ENCODE measurements around the gene OVCA2. TPM values are rescaled to one million over a fixed set of nuclear protein-coding genes. Genes with fewer than 3 reads are reported as not detected.
A peak's percentile ranks its signal among the peaks of the same experiment; 100 is the strongest.

OVCA2 gene
- total RNA-seq, 4 donors from 2014 or later: 32.4 to 49.0 (median 37.8) TPM

DNA sequence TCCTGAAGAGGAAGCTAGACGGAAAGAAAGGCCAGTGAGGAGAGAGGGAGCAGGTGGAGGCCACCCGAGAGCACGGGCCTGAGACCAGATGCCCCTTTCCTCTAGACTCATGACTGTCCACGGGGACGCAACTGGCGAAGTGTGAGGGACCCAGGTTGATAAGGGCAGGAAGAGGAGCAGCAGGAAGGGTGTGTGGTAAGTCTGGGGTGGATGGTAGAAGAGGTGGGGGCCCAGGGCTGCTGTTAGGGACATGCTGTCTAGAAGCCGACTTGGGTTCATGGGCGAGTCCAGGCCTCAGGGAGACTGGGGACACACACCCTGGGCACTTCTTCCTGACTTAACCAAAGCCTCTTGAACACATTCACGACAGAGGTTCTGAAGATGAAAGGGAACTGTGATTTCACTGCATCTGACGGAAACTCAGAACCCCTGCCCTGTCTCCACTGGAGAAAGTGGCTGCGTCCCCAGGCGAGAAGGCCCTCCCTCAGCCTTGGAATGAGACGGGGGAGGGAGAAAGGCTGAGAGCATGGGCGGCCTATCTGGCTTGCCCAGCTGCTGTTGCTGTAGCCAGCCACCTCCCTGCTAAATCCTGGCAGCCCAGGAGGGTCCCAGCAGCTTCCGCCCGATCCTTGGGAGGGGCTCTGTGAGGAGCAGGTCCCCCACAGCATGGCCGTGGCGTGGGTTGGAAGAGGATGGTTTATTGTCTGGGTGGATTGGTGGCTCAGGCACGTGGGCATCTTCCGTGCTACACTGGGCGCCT lies 19.0 kb downstream of the OVCA2 start:
- no peaks in the 10 kb centered on the region for H3K9me3 ChIP-seq
- peaks cover 0 to 10% of the 10 kb centered on the region in 2 donors for H3K27me3 ChIP-seq
- peak in 2 of 3 donors; percentile 50 to 72 for DNase-seq
- no peak for TF ChIP-seq POLR2A (IDR thresholded peaks at IDR 0.05)
- TF ChIP-seq, protein P1, sequence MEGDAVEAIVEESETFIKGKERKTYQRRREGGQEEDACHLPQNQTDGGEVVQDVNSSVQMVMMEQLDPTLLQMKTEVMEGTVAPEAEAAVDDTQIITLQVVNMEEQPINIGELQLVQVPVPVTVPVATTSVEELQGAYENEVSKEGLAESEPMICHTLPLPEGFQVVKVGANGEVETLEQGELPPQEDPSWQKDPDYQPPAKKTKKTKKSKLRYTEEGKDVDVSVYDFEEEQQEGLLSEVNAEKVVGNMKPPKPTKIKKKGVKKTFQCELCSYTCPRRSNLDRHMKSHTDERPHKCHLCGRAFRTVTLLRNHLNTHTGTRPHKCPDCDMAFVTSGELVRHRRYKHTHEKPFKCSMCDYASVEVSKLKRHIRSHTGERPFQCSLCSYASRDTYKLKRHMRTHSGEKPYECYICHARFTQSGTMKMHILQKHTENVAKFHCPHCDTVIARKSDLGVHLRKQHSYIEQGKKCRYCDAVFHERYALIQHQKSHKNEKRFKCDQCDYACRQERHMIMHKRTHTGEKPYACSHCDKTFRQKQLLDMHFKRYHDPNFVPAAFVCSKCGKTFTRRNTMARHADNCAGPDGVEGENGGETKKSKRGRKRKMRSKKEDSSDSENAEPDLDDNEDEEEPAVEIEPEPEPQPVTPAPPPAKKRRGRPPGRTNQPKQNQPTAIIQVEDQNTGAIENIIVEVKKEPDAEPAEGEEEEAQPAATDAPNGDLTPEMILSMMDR (IDR thresholded peaks at IDR 0.05): no peak
- H3K36me3 ChIP-seq: peaks cover 0 to 12% (median 0%) of the 10 kb centered on the region in 3 donors
- H3K27ac ChIP-seq: peak overlapping the region; percentile 88 to 96 (median 94)
- peak overlapping the region in 1 of 4 donors; percentile 1 for H3K4me3 ChIP-seq
- peaks cover 4 to 93% (median 54%) of the 10 kb centered on the region in 4 donors for H3K4me1 ChIP-seq

DNA sequence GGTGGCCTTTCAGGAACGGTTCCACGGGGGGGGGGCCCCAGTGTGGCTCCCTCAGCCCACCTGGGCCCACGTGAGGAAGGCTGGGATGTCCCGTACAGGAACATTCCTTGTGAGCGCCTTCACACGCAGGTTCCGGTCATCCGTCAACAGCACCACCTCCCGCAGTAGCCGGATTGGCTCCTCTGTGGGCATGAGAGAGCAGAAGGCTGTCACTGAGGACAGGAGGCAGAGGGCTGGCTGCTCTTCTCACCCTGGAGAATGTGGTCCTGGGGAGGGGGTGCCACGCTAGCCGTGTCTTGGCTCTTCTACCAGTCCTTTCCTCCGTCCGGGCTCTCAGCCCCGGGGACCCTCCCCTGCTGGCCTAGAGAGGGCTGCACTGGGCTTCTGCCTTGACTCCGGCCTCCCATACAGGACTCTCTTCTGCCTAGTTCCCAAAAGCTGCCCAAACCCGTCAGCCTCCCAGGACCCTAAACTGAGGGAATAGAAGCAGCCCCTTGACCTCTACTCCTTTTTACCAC lies 19.7 kb downstream of the OVCA2 start:
- no peak for TF ChIP-seq POLR2A (IDR thresholded peaks at IDR 0.05)
- TF ChIP-seq, protein P1 (IDR thresholded peaks at IDR 0.05): no peak
- H3K9me3 ChIP-seq: no peaks in the 10 kb centered on the region
- H3K27ac ChIP-seq: peak overlapping the region; percentile 88 to 96 (median 94)
- DNase-seq: no peak
- H3K4me3 ChIP-seq: no peak overlapping the region
- peaks cover 4 to 99% (median 50%) of the 10 kb centered on the region in 4 donors for H3K4me1 ChIP-seq
- peaks cover 0 to 10% of the 10 kb centered on the region in 2 donors for H3K27me3 ChIP-seq
- peaks cover 0 to 12% (median 0%) of the 10 kb centered on the region in 3 donors for H3K36me3 ChIP-seq

DNA sequence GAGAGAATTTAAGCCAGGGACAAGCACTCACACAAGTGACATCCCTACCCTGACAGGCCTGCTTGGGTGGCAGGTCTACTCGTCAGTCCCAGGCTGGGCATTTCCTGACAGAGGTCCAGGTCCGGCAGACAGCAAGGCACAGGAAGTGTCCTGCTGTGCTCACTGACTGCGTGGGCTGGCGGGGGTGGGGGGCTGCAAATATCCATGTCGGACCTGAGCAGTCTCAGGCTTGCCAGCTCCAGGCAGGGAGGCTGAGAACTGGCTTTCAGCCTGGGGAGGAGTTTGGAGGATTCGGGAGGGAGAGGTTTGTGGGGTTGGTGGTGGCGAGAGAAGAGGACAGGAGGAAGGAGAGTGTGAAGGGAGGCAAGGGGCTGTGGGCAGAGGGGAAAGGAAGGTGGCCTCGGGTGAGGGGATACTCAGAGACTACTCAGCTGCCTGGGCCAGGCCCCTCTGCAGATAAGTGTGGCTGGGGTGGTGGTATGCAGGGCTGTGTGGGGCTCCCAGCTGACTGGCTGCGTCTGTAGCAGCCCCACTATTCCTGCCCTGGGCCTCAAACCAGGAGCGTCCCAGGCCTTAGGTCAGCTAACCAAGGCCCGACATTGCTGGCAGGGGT lies 20.9 kb downstream of the OVCA2 start:
- Histone ChIP-seq H3K36me3 (peaks cover 0 to 12% (median 0%) of the 10 kb centered on the region in 3 donors), H3K27me3 (peaks cover 0 to 5% of the 10 kb centered on the region in 2 donors), H3K4me3 (no peak overlapping the region), H3K9me3 (no peaks in the 10 kb centered on the region), H3K27ac (peak overlapping the region; percentile 88 to 96 (median 94)), H3K4me1 (peaks cover 4 to 99% (median 43%) of the 10 kb centered on the region in 4 donors)
- DNase-seq: no peak
- TF ChIP-seq, protein P1 (IDR thresholded peaks at IDR 0.05): no peak
- no peak for TF ChIP-seq POLR2A (IDR thresholded peaks at IDR 0.05)

- peak overlapping the region; percentile 88 to 96 (median 94) for H3K27ac ChIP-seq
- H3K9me3 ChIP-seq: no peaks in the 10 kb centered on the region
- no peak for TF ChIP-seq POLR2A (IDR thresholded peaks at IDR 0.05)
- TF ChIP-seq, protein P1 (IDR thresholded peaks at IDR 0.05): no peak
- H3K4me1 ChIP-seq: peaks cover 6 to 99% (median 39%) of the 10 kb centered on the region in 4 donors
- no peak overlapping the region for H3K4me3 ChIP-seq
- DNase-seq: peak in 2 of 3 donors; percentile 31 to 69
- peaks cover 0 to 12% (median 0%) of the 10 kb centered on the region in 3 donors for H3K36me3 ChIP-seq
- H3K27me3 ChIP-seq: no peaks in the 10 kb centered on the region
These were observed 21.7 kb downstream of the OVCA2 start for GRCh38 chr17:2063261-2064146.

DNA sequence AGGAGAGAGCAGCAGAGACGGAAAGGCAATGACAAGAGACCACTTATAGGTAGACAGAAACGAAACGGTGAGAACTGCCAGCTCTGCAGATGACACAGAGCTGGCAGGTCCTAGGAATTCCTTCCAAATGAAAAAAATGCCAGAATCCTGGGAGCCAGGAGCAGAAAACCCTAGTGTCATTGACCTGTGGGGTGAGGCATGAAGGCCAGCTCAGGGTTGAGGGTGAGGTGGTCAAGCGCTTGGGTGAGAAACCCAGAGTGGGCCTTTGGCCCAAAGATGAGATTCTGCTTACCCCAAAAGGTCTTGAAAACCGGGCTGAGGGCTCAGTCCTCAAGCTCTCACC lies 22.3 kb downstream of the OVCA2 start:
- peaks cover 3 to 99% (median 36%) of the 10 kb centered on the region in 4 donors for H3K4me1 ChIP-seq

More for the DNA sequence above, 22.3 kb downstream of the OVCA2 start:
- H3K36me3 ChIP-seq: peaks cover 0 to 12% (median 0%) of the 10 kb centered on the region in 3 donors
- H3K4me3 ChIP-seq: no peak overlapping the region
- H3K9me3 ChIP-seq: no peaks in the 10 kb centered on the region
- no peak for TF ChIP-seq POLR2A (IDR thresholded peaks at IDR 0.05)
- no peak for DNase-seq
- H3K27me3 ChIP-seq: no peaks in the 10 kb centered on the region
- peak overlapping the region; percentile 88 to 96 (median 94) for H3K27ac ChIP-seq
